Fibroblast of the aortic adventitia (primary cell): ENCODE results near the gene VMAC. TPM values are rescaled to one million over a fixed set of nuclear protein-coding genes. Genes with fewer than 3 reads are reported as not detected.

Experiments used
- DNase-seq: peaks from one replicate; pipeline ENCODE4 v3.0.0-alpha.2; 2010; ENCODE audit warnings: low read depth
- H3K4me3 ChIP-seq: 2 replicates; pipeline ENCODE4 v1.5.1; 2011; ENCODE audit warnings: low read depth, mild to moderate bottlenecking, control low read depth, low read length, moderate library complexity
- total RNA-seq: library from RNA; depleted of rRNA; stranded (reverse); fragments of >200 nt; gene quantifications from 2 replicates; pipeline ENCODE4 v1.2.3, GENCODE V29; 2012; ENCODE audit warnings: low replicate concordance
- TF ChIP-seq, protein P1 (sequence below): IDR thresholded peaks from 2 replicates; pipeline ENCODE4 v1.5.1; 2011; ENCODE audit warnings: mild to moderate bottlenecking, low read length, control low read depth, inconsistent platforms; ENCODE audit not compliant: insufficient read depth

Gene VMAC
- total RNA-seq, 1 donor: 5.6 TPM

GRCh38 chr19:5925830-5926427, 21.3 kb downstream of the VMAC start:
- TF ChIP-seq, protein P1, sequence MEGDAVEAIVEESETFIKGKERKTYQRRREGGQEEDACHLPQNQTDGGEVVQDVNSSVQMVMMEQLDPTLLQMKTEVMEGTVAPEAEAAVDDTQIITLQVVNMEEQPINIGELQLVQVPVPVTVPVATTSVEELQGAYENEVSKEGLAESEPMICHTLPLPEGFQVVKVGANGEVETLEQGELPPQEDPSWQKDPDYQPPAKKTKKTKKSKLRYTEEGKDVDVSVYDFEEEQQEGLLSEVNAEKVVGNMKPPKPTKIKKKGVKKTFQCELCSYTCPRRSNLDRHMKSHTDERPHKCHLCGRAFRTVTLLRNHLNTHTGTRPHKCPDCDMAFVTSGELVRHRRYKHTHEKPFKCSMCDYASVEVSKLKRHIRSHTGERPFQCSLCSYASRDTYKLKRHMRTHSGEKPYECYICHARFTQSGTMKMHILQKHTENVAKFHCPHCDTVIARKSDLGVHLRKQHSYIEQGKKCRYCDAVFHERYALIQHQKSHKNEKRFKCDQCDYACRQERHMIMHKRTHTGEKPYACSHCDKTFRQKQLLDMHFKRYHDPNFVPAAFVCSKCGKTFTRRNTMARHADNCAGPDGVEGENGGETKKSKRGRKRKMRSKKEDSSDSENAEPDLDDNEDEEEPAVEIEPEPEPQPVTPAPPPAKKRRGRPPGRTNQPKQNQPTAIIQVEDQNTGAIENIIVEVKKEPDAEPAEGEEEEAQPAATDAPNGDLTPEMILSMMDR: no peak
- no peak for DNase-seq
- H3K4me3 ChIP-seq: no peak overlapping the region

DNA sequence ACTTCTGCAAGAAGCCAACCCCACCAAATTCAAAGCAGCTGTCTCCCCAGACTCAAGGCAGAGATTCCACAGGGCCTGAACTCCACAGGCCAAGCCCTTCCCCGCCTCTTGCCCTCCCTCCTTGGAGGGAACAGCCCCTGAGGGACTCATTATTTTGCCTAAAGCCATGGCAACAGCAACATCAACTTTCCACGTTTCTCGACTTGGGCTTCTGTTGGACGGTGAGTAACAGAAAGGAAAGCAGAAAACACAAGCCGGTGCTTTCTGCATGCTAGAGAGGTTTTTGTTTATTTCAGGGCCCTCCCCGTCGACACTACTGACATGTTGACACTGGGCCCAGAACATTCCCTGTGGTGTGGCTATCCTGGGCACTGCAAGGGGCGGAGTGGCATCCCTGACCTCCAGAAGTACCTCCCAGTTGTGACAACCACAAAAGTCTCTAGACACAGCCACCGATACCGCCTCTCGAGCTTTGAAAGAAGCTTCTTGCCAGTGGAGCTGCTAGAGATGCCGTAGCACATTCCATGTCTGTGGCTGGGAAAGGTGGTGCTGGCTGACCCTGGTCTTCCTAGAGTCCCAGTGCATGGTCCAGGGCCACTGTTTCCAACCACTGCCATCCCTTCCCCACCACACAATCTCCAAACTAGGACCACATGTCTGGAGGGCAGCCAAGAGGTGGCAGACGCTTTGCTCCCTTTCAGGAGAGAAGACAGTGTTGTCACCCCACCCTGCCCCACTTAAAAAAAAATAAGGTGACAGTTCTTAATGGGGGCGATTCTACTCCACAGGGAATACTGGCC, 22.2 kb downstream of the VMAC start:
- DNase-seq: peak; percentile 88
- H3K4me3 ChIP-seq: no peak overlapping the region
- TF ChIP-seq, protein P1: no peak

DNA sequence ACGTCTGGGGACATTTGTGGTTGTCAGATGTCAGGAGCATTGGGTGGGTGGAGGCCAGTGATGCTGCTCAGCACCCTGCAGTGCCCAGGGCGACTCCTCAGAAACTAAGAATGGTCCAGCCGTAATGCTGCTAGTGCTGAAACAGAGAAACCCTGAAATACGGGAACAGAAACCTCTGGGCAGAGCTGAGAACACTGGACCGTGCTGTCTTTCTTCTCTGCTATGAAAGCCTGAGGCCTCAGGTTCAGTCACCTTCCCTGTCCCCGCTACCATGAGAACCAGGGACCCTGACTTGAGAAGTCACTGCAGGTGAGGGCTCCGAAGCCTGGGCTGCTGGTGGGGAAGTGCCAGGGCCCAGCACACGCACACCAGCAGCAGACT, 22.8 kb downstream of the VMAC start:
- DNase-seq: no peak
- H3K4me3 ChIP-seq: no peak overlapping the region
- TF ChIP-seq, protein P1: no peak

GRCh38 chr19:5929179-5929578, 24.5 kb downstream of the VMAC start:
- DNase-seq: no peak
- H3K4me3 ChIP-seq: no peak overlapping the region
- TF ChIP-seq, protein P1: no peak

DNA sequence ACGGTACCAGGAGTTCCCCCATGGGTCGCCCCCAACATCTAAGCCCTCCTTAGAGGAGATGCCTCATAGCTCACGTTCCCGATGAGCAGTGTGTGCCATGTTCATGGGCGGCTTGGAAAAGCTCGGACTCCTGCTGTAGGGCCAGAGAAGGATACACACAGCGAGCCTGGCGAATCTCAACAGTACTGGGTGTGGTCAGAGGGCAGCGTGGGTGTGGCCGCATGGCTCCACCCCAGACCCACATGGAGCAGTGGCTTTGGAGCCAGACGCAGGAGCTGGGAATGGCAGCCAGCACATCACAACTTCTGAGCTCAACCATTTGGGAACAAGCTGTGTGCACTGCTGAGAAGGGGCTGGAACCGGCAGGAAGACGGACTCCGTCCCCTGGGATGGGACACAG, 25.0 kb downstream of the VMAC start:
- H3K4me3 ChIP-seq: no peak overlapping the region
- DNase-seq: no peak
- TF ChIP-seq, protein P1: no peak

DNA sequence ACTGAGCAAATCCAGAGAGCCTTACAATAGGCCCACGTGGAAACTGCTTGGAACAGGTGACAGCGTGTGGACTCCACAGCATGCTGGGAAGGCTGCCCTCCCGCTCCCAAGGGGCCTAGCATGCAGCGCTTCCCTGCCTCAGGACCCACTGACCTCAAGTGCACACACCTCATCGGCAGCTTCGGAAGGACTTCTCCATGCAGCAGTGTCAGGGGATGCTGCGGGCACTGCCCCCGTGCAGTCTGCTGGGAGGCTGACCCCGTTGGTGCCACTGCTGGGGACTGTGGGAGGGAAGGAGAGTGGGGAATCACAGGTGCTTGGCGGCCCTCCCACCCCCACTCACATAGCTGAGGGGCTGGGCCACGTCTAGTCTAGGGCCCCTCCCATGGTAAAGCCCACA, 26.6 kb downstream of the VMAC start:
- DNase-seq: no peak
- no peak overlapping the region for H3K4me3 ChIP-seq
- TF ChIP-seq, protein P1: no peak
